Measurements from ENCODE around the gene FAM171A1.

DNA sequence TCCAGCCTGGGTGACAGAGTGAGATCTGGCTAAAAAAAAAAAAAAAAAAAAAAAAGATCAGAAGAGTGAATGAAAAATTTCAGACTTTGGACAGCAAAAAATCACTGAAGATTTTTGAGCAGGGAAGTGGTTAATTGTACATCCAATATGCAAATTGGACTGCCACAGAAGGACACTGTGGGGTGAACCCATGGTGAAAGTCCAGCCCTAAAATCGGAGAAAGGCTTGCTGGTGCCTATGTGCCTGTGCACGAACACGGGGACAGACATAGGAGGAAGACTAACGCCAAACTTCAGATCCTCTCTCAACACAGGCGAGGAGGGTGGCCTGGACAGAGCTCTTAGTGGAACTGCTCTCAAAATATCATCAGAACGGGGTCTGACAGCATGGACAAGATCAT lies 65.5 kb downstream of the FAM171A1 start:
- TF ChIP-seq POLR2AphosphoS5 (IDR thresholded peaks at IDR 0.05; ENCODE audit: low read depth, low read length) (no peak), POLR2A (IDR thresholded peaks at IDR 0.05; ENCODE audit: low read depth, low read length) (no peak)

Measured in GM12892 (cell line).